ENCODE data around the gene TMEM184A. TPM values are rescaled to one million over a fixed set of nuclear protein-coding genes. Genes with fewer than 3 reads are reported as not detected.

TMEM184A gene
- total RNA-seq, 2 donors from 2014 or later, result 0.28 TPM; not detected in 1

- Histone ChIP-seq H3K27me3 (no peaks in the 10 kb centered on the region), H3K36me3 (peaks cover 6% of the 10 kb centered on the region), H3K27ac (no peak overlapping the region), H3K4me1 (peaks cover 0 to 5% of the 10 kb centered on the region in 2 donors), H3K9me3 (no peaks in the 10 kb centered on the region), H3K4me3 (no peak overlapping the region)
- no peak for TF ChIP-seq CTCF (IDR thresholded peaks at IDR 0.05)
- DNase-seq (ENCODE audit: low spot score), result no peak
Measured at GRCh38 chr7:1548944-1549343, 7.1 kb downstream of the TMEM184A start.

- Histone ChIP-seq H3K4me3 (no peak overlapping the region), H3K27ac (no peak overlapping the region), H3K4me1 (peaks cover 0 to 5% of the 10 kb centered on the region in 2 donors), H3K36me3 (peaks cover 11% of the 10 kb centered on the region), H3K27me3 (no peaks in the 10 kb centered on the region), H3K9me3 (no peaks in the 10 kb centered on the region)
- DNase-seq (ENCODE audit: low spot score), result no peak
- no peak for TF ChIP-seq CTCF (IDR thresholded peaks at IDR 0.05)
Measured at GRCh38 chr7:1548438-1548831, 7.6 kb downstream of the TMEM184A start.

- TF ChIP-seq CTCF (IDR thresholded peaks at IDR 0.05), result no peak
Measured at GRCh38 chr7:1547777-1548437, 8.1 kb downstream of the TMEM184A start.

GRCh38 chr7:1546909-1547776, 8.9 kb downstream of the TMEM184A start:
- H3K4me3 ChIP-seq, result no peak overlapping the region
- H3K27me3 ChIP-seq, result no peaks in the 10 kb centered on the region
- H3K27ac ChIP-seq, result no peak overlapping the region
- peaks cover 23% of the 10 kb centered on the region for H3K36me3 ChIP-seq
- peaks cover 0 to 5% of the 10 kb centered on the region in 2 donors for H3K4me1 ChIP-seq
- TF ChIP-seq CTCF (IDR thresholded peaks at IDR 0.05), result no peak
- no peaks in the 10 kb centered on the region for H3K9me3 ChIP-seq
- DNase-seq (ENCODE audit: low spot score), result no peak

More at GRCh38 chr7:1547777-1548437, 8.1 kb downstream of the TMEM184A start:
- Histone ChIP-seq H3K36me3 (peaks cover 16% of the 10 kb centered on the region), H3K9me3 (no peaks in the 10 kb centered on the region), H3K4me3 (no peak overlapping the region), H3K27ac (no peak overlapping the region), H3K4me1 (peaks cover 0 to 5% of the 10 kb centered on the region in 2 donors), H3K27me3 (no peaks in the 10 kb centered on the region)
- DNase-seq (ENCODE audit: low spot score), result no peak

- TF ChIP-seq CTCF (IDR thresholded peaks at IDR 0.05), result no peak
- no peak for DNase-seq (ENCODE audit: low spot score)
Measured at GRCh38 chr7:1546274-1546908, 9.6 kb downstream of the TMEM184A start.

More at GRCh38 chr7:1546274-1546908, 9.6 kb downstream of the TMEM184A start:
- Histone ChIP-seq H3K36me3 (peaks cover 31% of the 10 kb centered on the region), H3K27ac (no peak overlapping the region), H3K9me3 (no peaks in the 10 kb centered on the region), H3K4me3 (no peak overlapping the region), H3K27me3 (no peaks in the 10 kb centered on the region), H3K4me1 (peaks cover 0 to 5% of the 10 kb centered on the region in 2 donors)
